Hepatocyte (in vitro differentiated cells): ENCODE measurements around the gene TMX1.

ENCODE experiments used
- EZH2 ChIP-seq: fragments of 200-600 bp; sonication (generic); IDR thresholded peaks from 2 replicates; pipeline ENCODE4 v1.6.1; 2016; ENCODE audit warnings: antibody characterized with exemption, mild to moderate bottlenecking, borderline replicate concordance
- EZH2phosphoT487 ChIP-seq: fragments of 200-600 bp; sonication (generic); IDR thresholded peaks from one replicate; pipeline ENCODE4 v1.6.1; 2018; ENCODE audit warnings: antibody characterized with exemption, mild to moderate bottlenecking, low read depth, moderate library complexity; ENCODE audit not compliant: unreplicated experiment, severe bottlenecking
- TF ChIP-seq, protein P1 (sequence below): fragments of 200-600 bp; sonication (generic); IDR thresholded peaks from 2 replicates; pipeline ENCODE4 v1.5.1; 2016; ENCODE audit warnings: antibody characterized with exemption, mild to moderate bottlenecking; ENCODE audit not compliant: poor library complexity

DNA sequence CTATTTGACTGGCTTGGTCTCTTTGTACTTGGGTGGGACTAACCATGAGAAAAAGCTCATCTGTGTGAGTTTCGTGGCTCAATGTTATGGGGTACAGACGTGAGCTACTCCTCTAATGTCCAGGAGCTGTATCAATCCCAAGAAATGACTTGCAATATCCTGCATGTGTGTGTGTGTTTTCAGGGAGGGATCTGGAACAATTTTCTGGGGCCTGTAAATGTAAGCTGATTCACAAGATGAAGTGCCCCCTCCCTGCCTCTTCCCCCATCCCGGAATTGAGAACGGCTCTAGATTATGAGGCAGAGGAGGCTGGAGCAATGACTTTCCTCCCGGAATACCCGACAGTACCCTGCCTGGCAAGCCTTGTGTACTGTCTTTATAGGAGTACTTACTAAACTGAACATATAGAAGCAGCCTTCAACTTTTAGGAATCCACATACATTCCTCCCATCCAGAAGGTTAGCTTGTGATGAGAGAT lies 53.9 kb downstream of the TMX1 start:
- TF ChIP-seq, protein P1, sequence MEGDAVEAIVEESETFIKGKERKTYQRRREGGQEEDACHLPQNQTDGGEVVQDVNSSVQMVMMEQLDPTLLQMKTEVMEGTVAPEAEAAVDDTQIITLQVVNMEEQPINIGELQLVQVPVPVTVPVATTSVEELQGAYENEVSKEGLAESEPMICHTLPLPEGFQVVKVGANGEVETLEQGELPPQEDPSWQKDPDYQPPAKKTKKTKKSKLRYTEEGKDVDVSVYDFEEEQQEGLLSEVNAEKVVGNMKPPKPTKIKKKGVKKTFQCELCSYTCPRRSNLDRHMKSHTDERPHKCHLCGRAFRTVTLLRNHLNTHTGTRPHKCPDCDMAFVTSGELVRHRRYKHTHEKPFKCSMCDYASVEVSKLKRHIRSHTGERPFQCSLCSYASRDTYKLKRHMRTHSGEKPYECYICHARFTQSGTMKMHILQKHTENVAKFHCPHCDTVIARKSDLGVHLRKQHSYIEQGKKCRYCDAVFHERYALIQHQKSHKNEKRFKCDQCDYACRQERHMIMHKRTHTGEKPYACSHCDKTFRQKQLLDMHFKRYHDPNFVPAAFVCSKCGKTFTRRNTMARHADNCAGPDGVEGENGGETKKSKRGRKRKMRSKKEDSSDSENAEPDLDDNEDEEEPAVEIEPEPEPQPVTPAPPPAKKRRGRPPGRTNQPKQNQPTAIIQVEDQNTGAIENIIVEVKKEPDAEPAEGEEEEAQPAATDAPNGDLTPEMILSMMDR, result no peak
- TF ChIP-seq EZH2 (no peak), EZH2phosphoT487 (no peak)
